ENCODE data around the gene SLC23A1.
A peak's percentile ranks its signal among the peaks of the same experiment; 100 is the strongest.
"Not testable (repeated sequence)": the region's sequence is repeated elsewhere in the genome, so short reads cannot be mapped to it uniquely, and the experiment has no call there.

The SLC23A1 gene

DNA sequence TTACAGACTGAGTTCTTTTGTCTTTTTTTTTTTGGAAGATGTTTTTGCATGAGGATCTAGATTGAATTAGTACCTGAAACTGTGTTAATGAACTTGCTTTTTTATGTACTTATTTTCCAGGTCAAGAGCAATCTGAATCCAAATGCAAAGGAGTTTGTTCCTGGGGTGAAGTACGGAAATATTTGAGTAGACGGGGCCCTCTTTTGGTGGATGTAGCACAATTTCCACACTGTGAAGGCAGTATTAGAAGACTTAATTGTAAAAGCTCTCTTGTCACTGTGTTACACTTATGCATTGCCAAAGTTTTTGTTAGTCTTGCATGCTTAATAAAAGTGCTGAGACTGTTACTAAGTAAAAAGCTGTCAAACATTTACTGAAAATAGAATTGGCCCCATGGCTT, 14.5 kb downstream of the SLC23A1 start:
- DNase-seq: no peak

DNA sequence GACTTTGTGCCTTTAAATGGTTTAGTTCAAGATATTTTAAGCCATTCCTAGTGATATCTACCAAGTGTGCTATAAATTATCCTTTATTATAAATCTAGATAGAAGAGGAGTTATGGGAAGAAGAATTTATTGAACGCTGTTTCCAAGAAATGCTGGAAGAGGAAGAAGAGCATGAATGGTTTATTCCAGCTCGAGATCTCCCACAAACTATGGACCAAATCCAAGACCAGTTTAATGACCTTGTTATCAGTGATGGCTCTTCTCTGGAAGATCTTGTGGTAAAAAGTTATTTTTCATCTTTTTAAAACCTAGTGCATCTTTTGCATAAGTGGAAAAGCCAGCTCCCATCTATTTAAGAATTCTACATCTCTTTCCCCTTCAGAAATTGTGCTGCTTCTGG, 18.6 kb downstream of the SLC23A1 start:
- no peak for DNase-seq

- no peak for DNase-seq
Measured at GRCh38 chr5:139363937-139364336, 19.2 kb downstream of the SLC23A1 start.

DNA sequence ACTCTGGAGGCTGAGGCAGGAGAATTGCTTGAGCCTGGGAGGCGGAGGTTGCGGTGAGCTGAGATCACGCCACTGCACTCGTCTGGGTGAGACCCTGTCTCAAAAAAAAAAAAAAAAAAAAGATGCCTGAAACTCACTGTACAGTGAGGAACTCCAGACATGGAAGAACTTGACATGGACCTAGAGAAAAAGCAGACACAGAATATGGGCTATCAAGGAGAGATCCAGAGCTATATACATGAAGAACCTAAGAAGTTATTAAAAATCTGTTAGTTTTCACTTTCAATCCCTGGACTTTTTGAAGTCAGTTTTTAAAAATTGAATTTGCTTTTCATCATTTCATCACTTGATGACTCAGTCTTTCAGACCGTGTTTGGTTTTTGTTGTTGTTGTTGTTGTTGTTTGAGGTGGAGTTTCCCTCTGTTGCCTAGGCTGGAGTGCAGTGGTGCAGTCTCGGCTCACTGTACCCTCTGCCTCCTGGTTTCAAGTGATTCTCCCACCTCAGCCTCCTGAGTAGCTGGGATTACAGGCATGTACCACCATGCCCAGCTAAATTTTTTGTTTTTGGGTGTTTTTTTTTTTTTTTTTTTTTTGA, 21.2 kb downstream of the SLC23A1 start:
- DNase-seq: no peak

GRCh38 chr5:139360384-139360783, 22.7 kb downstream of the SLC23A1 start:
- no peak for DNase-seq

DNA sequence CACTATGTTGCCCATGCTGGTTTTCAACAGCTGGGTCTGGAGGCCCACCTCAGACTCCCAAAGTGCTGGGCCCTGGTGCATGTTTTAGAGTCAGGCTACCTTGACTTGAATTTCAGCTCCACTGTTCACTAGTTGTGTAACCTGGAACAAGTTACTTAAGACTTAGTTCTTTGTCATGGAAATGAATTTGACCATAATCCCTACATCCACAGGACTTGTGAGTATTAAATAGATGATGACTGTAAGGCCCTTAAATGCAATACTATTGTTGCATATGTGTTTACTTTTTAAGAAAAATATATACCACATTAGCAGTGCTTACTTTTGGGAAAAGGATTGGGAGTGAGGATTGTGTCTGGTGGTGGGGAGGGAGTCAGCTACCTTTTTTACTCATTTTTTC, 25.0 kb downstream of the SLC23A1 start:
- DNase-seq: no peak

GRCh38 chr5:139355900-139356299, 27.2 kb downstream of the SLC23A1 start:
- not testable (repeated sequence) for DNase-seq

- no peak for DNase-seq
Measured at GRCh38 chr5:139354186-139354585, 28.9 kb downstream of the SLC23A1 start.

GRCh38 chr5:139347863-139348262, 35.2 kb downstream of the SLC23A1 start:
- not testable (repeated sequence) for DNase-seq

- not testable (repeated sequence) for DNase-seq
Measured at GRCh38 chr5:139345442-139345841, 37.7 kb downstream of the SLC23A1 start.

GRCh38 chr5:139344177-139344576, 38.9 kb downstream of the SLC23A1 start:
- DNase-seq: no peak

- no peak for DNase-seq
Measured at GRCh38 chr5:139343476-139343875, 39.6 kb downstream of the SLC23A1 start.

- no peak for DNase-seq
Measured at GRCh38 chr5:139342423-139342723, 40.7 kb downstream of the SLC23A1 start.

GRCh38 chr5:139341689-139342422, 41.2 kb downstream of the SLC23A1 start, which contains the start of gene PAIP2:
Gene PAIP2, plus strand, starts transcription at chr5:139341854. Its CDS starts 21,931 bp downstream, at chr5:139363785.
- peak; percentile 91 for DNase-seq

GRCh38 chr5:139341187-139341688, 41.9 kb downstream of the SLC23A1 start:
- no peak for DNase-seq

DNA sequence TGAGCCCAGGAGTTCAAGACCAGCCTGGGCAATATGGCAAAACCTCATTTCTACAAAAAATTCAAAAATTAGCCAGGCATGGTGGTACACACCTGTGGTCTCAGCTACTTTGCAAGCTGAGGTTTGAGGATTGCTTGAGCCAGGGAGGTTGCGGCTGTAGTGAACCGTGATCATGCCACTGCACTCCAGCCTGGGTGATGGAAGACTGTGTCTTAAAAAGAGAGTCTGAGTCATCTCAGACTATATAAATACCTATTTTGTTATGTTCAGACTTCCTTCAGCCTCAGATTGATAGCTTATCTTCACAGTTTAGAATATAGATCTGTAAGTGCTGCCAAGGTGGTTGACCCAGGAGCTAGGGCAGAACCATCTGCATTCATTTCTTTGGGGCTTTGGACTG, 43.0 kb downstream of the SLC23A1 start:
- DNase-seq: no peak

- DNase-seq: no peak
Measured at GRCh38 chr5:139335811-139336210, 47.3 kb downstream of the SLC23A1 start.

All from NCI-H187 (cell line).